Inflammatory macrophage treated with lipopolysaccharide for 4 hours (primary cell): ENCODE results near the gene GOLGA6A.
A peak's percentile ranks its signal among the peaks of the same experiment; 100 is the strongest.
"Not testable (repeated sequence)": the region's sequence is repeated elsewhere in the genome, so short reads cannot be mapped to it uniquely, and the experiment has no call there.

Experiments
- DNase-seq: peaks from one replicate; pipeline ENCODE4 v3.0.0-alpha.2; 2020

Gene GOLGA6A

DNA sequence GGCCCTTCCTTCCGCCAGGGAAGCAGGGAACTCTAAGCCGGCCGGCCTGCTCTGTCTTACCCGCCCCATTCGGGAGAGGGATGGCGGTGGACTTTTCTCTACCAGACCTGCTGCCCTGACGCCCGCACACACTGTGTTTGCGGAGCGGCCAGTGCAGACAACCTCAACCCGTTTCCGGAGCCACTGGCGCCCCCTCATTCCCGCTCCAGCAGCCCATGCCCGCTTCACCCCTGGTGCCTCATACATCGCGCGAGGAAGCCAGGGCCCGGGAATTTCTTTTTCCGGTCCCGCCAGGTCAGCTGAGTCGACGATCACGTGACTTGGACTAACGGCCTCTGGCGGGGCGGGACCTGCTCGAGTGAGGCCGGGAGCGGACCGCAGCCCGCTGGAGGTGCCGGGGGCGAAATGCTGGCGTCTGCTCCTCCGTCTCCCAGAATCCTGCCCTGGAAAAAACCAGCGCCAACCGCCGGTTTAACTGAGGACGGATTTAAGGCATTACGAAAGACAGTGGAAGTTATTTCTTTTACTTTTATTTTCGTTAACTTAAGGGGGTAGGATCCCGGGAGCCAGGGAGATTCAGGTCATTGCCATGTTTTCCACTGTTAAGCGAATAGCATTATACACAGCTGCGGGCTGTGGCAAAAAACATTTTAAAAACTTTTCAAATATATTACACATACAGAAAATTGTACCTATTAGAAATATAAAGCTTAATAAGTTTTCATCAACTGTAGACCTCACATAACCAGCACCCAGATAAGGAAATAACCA lies 17.8 kb upstream of the GOLGA6A start:
- DNase-seq, result peak; percentile 87

DNA sequence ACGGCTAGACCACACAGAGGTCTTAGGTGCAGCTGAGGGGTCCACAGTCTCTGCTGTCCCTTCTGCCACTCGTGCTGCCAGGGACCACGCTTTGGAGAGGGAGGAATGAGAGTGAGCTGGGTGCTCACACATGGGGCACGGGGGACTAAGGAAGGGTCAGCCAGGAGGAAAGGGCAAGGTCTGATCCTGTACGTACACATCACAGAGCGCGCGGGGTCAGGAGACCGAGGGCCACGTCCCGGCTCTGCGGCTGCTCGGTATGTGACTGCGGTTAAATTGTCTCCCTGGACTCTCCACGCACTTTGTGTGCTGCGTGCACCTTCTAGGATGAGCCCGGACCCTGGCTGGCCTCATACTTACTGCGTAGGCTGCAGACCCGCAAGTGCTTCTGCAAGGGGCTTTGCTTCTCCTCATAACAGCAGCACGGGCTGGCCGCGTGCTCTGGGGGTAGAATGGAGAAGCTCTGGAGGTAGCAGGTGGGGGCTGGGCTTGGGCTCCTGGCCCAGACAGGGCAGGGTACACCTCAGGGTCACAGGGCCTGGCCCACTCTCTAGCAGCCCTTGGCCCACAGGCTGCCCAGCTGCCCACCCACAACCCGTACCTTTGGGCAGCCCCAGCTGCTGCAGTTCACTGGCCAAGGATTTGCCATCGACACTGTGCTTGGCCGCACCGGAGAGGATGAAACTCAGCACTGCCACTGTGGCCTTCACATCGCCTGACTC lies 14.6 kb upstream of the GOLGA6A start:
- DNase-seq, result not testable (repeated sequence)

DNA sequence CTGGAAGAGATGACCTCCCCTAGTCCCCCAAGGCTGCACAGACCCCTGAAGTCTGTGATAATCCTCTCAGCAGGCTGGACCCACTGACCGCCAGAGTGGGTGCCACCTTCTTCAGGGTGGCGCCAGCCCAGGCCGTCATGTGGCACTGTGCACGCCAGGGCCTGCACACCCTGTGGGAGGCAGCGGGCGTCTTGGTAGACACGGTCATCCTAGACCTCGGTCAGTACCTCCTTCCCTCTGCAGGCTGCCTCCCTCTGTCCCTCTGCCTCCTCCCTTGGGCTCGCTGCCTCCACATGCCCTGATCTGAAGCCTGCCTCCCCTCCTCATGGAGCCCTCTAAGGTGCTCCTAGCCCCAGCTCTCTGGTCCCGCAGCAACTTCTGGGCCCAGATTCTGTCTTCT lies 13.3 kb upstream of the GOLGA6A start:
- not testable (repeated sequence) for DNase-seq

DNA sequence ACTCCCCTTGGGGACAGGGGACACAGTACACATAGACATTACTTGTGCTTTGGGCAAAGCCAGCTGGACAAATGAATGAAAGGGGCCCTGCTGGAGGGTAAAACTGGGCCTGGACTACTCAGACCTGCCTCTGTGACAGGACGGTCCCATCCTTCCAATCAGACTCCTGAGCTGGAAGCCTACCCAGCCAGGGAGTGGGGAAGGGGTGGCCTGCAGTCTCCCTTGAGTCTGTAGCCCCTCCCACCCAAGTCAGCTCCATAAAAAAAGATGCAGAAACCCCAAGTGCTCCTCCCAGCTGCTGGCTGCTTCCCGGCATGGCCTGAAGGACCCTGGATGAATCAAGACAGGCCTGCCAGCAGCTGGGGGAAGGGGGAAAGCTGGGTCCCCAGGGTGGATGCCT lies 12.2 kb upstream of the GOLGA6A start:
- not testable (repeated sequence) for DNase-seq

DNA sequence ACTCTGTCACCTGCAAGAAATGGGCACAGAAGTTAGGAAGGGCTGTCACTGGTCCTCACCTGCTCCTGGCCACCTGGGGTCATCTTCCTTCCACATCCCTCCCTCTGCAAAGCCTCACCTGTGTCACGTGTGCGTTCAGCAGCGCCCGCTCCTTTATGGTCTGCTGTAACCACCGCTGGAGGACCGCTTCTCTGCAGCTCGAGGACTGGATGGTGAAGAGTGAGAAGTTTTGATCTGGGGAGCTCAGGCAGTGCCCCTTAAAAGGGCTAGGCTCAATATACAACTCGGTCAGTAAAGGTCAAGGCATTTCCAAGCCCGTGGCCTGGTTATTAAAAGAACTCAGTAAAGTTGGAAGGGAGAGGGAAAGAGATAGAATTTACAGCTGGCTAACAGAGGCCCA lies 6.6 kb downstream of the GOLGA6A start:
- not testable (repeated sequence) for DNase-seq

DNA sequence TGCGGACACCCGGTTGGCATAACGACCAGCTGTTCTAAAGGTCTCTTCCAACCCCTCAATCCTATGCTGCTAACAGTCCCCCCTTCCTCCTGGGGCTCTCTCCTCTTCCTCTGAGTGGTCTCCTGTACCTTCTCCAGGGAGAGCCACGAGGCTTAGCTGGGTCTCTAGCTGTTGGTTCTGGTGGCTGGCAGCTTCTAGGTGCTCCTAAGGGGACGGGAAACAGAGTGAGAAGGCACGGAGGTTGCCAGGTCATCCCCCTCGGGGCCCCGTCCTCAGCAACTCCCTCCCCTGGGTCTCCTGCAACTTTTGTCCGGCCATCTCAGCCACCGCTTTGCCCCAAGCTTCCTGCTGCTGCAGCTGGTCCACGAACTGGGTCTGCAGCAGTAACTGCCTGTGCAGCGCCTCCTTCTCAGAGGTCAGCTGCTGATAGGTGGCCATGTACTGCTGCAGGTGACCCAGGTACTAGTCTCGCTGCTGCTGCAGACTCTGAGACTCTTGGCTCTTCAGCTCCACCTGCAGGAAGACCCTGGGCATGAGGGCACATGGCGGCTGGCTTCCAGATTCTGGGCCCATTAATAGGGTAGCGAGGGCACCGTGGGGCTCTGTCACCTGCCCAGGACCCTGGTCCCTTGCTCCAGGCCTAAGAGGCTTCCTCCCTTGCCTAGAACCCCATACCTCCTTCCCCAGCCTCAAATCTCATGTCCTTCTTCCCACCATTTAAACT lies 9.6 kb downstream of the GOLGA6A start:
- not testable (repeated sequence) for DNase-seq

DNA sequence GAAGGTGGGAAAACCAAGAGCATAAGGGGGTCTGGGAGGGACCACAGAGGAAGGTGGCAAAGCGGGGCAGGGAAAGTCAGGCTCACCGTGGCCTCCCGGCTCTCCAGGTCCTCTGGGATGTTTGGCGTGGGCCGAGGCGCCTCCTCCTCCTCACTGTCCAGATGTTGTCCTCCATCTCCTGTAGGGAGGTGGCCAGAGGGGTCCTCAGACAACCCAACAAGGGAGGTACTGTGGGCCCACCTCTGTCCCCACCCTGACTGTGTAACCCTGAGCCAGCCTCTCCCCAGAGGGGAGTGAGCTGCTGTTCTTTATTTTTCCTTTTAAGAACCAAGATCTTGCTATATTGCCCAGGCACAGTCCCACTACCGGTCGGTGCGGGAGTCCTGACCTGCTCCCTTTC lies 10.2 kb downstream of the GOLGA6A start:
- not testable (repeated sequence) for DNase-seq

DNA sequence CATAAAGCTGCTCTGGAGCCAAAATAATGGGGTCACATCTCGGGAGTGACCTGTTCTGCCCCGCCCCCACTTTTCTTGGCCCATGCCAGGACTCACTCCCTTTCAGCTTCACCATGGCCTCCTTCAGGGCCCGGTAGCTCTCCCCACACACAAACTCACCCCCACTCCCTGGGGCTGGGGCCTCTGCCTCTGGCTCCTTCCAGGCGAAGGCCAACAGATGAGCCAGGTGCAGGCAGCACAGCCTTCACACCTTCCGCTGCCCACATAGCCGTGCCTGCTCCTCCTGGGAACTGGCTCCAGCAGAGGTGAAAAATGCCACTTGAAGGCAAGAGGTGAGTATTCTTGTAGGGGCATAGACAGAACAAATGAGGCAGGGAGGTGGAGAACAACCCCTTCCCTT lies 10.7 kb downstream of the GOLGA6A start:
- DNase-seq, result not testable (repeated sequence)

DNA sequence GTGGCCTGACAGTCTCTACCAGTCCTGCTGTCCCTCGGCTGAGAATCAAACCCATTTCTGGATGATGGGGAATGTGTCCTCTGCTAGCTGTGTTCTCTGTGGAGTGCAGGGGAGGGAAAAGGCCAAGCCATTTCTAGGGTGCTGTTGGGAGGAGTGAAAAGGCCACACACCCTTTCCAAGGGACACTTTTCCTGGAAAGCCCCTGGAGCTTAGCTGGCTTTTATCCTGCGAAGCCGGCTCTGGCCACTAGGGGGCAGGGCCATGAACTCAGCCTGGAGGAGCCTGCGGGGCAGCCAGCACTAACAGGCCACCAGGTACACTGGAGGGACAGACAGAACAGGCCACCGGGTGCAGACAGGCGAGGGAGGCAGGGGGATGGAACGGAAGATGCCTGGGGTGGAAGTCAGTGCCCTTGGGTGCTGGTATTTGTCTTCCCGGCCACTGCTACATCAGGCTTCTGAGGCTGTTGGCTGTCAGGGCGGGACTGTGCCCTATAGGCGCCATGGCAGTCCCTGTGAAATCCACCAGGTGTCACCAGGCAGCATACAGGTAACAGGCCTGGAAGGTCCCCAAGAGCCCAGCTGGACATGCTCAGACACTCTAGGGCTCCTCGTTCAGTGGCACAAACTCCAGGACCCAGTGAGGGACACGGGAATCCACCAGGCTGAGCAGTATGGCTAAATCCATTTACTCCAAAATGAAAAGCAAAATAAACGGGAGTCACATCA lies 16.5 kb downstream of the GOLGA6A start:
- DNase-seq, result not testable (repeated sequence)

DNA sequence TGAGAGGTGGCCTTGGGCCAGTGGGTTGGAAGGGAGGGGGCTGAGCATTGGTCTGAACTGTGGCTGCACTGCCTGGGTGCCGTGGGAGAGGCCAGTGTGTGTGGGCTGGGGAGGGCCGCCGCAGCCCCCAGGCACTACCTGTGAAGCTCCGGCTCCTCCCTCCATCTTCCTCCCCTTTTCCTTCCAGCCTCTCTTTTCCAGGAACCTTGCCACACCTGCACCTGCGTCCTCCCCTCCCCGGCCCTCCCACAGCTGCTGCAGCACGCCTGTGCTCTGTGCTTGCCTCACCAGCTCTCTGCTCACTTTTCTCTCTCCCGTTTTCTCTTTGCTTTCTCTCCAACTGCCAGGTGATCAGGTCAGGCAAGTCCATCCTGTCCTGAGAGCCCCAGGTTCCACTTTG lies 17.5 kb downstream of the GOLGA6A start:
- not testable (repeated sequence) for DNase-seq

DNA sequence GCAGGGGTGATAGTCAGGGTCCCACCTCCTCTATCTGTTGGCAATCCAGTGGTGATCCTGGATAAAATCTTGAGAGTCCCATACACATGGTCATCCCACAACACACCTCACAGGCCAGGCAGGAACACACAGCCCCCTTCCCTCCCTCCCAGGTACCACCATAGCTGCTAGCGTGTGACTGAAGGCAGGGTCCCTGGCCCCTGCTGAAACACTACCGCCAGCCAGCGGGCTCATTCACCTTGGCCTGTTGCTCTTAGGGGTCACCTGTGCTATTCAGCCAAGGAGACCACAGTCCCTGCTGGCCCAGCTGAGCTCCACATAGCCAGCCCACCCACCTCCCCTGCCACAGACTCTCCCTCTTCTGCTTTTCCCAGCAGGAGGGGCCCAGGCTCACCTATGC lies 18.2 kb downstream of the GOLGA6A start:
- DNase-seq, result not testable (repeated sequence)

DNA sequence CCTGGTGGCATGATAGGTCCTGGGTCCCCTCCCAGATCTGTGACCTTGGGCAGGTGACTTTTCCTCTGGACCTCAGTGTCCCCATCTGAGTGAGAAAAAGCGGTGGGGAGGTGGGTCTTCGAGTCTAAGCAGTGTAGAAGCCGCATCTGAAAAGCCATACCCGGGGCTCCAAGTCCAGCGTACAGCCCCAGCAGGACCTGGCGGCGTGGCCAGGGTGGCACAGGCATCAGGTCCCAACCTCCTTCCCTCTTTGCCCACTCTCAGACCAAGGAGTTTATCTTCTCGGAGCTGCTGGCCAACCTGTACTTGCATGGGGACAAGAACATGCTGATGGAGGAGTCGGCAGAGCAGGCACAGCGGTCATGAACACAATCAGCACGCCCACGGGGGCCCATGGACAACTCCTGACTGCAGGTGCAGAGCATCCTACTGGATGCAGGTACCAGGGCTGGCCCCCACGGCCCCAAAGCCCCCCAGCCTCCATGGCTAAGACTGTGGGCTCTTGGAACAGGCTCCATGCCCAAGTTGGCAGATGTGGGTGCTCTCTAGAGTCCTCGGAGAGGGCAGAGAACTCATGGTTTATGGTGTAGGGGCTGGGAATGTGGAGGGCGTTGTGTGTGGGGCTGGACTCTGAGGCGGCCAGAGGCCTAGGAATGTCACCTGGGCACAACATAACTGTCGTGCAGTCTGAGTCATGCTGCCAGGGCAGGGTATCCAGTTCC lies 18.8 kb downstream of the GOLGA6A start:
- not testable (repeated sequence) for DNase-seq

DNA sequence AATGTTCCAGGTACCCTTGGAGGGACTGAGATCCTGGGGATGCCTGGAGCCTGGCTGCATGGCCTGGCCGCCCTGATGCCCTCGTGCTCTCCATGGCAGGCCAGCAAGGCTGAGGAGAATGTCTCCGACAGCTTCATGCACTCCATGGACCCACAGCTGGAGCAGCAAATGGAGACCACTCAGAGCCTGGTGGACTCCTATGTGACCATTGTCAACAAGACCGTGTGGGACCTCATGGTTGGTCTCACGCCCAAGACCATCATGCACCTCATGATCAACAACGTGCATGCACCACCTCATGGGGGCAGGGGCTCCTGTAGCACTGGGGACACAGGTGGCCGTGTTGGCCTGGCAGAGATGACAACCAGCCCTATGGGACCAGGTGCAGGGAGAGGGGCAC lies 19.7 kb downstream of the GOLGA6A start:
- DNase-seq, result no peak

DNA sequence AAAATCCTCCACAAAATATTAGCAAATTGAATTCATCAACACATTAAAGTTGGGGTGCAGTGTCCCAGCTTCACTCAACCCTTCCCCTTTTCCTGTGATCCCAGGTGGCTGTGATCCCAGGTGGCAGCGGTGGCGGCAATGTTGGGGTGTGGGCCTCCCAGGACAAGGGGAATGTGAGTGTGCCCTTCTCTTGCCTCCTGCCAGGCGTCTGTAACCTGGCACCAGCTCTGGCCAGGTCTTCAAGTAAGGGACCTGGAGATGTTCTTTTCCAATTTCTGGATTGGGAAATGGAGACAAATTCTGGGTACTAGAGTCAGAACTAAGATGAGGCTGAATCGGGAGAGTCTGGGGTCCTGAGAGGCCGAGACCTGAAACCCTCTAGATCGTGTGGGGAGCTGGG lies 20.1 kb downstream of the GOLGA6A start:
- DNase-seq, result no peak

DNA sequence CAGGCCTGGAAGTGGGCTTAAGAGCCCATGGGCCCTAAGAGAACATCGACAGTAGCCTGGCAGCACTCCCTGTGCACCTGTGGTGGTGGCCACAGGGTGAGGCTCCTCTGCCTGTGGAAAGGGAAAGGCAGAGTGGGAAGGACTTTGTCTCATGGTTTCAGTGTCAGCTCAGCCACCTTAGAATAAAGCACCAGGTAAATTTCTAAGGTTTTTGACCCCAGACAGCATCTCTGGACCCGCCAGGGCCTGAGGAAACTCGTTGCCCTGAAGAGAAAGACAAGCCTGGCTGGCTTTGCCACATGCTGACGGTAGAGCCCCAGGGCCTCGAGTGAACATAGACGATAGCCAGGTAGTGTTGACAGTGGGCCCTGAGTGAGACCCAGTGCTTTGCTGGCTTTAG lies 22.1 kb downstream of the GOLGA6A start:
- no peak for DNase-seq

DNA sequence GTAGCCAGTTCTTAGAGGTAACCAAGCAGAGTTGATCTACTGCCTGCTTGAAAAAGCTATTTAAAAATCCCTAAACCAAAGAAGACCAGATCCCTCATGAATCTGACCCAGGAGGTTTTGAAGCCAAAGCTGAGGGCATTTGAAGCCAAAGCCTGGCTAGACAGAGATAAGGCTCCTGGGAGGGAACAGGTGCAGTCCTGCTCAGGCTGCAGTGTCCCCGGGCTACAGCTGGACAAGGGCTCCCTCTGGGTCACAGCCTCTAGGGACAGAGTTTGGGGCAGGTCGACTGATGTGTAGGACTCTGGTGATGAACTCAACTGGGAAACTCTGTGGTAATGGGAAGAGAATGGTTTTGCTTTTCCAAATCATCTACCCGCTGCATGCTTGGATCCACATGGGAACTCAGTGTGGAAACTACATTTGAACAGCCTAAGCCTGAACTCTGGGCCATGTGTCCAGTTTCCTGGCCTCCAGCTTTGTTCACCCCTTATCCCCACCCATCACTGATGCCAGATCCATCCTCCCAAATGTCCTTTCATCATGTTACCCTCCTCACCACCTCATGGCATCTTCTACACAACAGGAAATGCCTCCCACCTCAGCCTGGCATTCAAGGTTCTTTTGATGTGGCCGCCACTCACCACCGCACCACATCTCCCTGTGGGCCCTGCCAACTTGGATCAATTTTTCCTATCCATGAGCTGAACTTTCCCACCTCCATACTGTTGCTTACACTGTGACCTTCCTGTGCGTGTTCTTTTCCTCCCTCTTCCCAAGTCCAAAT lies 23.1 kb downstream of the GOLGA6A start:
- not testable (repeated sequence) for DNase-seq

DNA sequence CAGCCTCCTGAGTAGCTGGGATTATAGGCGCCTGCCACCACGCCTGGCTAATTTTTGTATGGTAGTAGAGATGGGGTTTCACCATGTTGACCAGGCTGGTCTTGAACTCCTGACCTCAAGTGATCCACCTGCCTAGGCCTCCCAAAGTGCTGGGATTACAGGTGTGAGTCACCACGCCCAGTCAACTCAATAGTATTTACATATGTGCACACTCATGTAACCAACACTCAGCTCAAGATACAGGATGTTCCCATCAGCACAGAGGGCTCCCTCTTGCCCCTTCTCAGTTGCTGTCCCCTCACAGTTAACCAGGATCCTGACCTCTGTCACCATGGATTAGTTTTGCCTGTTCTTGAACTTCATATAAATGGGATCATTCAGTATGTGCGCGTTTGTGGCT lies 26.0 kb downstream of the GOLGA6A start:
- DNase-seq, result not testable (repeated sequence)

DNA sequence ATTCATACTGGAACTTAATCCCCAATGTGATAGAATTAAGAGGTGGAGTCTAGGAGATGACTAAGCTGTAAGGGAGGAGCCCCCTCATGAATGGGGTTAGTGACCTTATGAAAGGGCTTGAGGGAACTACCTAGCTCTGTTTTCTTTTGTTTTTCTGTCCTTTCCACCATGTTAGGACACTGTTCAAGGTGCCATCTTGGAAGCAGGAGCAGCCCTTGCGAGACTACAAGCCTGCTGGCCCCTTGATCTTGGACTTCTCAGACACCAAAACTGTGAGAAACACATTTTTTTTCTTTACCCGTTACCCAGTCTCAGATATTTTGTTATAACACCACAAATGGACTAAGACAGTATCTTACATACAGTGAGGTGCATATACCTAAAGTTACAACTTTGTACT lies 26.5 kb downstream of the GOLGA6A start:
- no peak for DNase-seq

DNA sequence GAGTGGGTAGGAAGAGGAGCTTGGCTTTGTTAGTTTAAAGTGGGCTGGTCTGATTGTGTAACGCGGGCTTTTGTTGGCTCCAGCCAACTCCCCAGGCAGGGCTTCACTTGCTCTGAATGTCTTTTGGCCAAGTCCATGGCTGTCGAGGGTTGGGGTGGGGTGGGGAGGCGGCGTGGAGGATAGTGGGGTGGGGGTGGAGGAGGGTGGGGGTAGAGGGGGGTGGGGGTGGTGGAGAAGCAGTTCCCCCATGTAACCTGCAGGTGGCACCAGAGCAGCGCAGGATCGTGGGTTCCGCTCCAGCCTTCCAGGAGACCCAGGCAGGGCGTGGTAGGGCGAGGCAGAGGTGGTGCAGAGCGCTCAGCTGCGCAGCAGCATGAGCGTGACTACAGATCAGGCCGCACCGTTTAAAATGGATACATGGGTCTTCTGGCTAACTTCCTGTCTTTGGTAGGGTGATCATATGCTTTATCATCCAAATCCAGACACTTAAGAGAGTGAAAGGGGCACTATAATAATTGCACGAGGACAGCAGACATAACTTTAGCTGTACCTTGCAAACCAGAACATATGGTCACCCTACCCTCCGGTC lies 28.3 kb downstream of the GOLGA6A start:
- DNase-seq, result peak; percentile 55

DNA sequence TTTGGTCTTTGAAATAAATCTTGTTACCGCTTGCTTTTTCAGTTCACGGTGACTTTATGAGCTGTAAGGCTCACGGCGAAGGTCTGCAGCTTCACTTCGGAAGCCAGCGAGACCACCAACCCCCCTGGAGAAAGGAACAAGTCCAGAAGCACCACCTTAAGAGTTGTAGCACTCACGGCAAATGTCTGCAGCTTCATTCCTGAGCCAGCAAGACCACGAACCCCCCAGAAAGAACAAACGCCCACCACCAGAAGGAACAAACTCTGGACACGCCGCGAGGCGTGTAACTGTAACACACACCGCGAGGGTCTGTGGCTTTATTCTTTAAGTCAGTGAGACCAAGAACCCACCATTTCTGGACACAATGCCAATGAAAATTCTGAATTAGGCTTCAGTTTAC lies 28.8 kb downstream of the GOLGA6A start:
- DNase-seq, result no peak
